ENCODE results near the gene DDN. TPM values are rescaled to one million over a fixed set of nuclear protein-coding genes. Genes with fewer than 3 reads are reported as not detected.

DDN gene
- total RNA-seq, 2 donors from 2014 or later, result 0.17 to 0.21 TPM

- no peaks in the 10 kb centered on the region for H3K9me3 ChIP-seq
- DNase-seq, result no peak
- H3K36me3 ChIP-seq, result no peaks in the 10 kb centered on the region
- H3K4me3 ChIP-seq, result no peak overlapping the region
- peaks cover 45% of the 10 kb centered on the region for H3K27me3 ChIP-seq
- no peak overlapping the region for H3K27ac ChIP-seq
- peaks cover 20% of the 10 kb centered on the region for H3K4me1 ChIP-seq
- no peak for TF ChIP-seq CTCF (IDR thresholded peaks at IDR 0.05)
- no peak overlapping the region for H3K9ac ChIP-seq (ENCODE audit: low read depth in 2 of 2, low read length in 2 of 2)
- intact Hi-C loops (cut with DNase I), result no loop called here
These were observed 29.9 kb downstream of the DDN start for GRCh38 chr12:48969160-48969771.

- Histone ChIP-seq H3K27ac (no peak overlapping the region), H3K4me3 (no peak overlapping the region), H3K27me3 (peaks cover 37% of the 10 kb centered on the region), H3K9me3 (no peaks in the 10 kb centered on the region), H3K9ac (ENCODE audit: low read depth in 2 of 2, low read length in 2 of 2) (no peak overlapping the region), H3K36me3 (no peaks in the 10 kb centered on the region), H3K4me1 (peaks cover 20% of the 10 kb centered on the region)
- no peak for TF ChIP-seq CTCF (IDR thresholded peaks at IDR 0.05)
- DNase-seq, result no peak
- intact Hi-C loops (cut with DNase I), result no loop called here
These were observed 30.7 kb downstream of the DDN start for GRCh38 chr12:48968467-48968866.

DNA sequence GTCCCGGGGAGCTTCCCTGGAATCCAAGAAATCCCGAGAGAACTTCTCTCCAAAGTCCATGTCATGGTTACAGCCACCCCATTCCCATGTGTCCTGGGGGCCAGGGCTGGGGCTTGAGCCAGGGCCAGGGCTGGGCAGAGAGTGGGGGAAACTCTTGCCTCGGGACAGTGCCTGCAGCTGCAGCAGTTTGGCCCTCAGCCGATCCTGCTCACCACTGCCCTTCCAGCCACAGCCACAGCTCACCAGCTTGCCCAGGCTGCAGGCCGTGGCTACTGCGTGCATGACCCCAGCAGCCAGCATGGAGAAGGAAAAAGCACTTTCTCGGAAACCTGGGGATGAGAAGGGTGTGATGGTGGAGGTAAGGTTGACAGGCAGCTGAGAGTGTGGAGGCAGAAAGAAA lies 31.2 kb downstream of the DDN start:
- DNase-seq, result no peak
- H3K9me3 ChIP-seq, result no peaks in the 10 kb centered on the region
- no peak overlapping the region for H3K9ac ChIP-seq (ENCODE audit: low read depth in 2 of 2, low read length in 2 of 2)
- H3K27ac ChIP-seq, result no peak overlapping the region
- H3K36me3 ChIP-seq, result no peaks in the 10 kb centered on the region
- no peak for TF ChIP-seq CTCF (IDR thresholded peaks at IDR 0.05)
- intact Hi-C loops (cut with DNase I), result no loop called here
- H3K4me3 ChIP-seq, result no peak overlapping the region
- H3K4me1 ChIP-seq, result peaks cover 20% of the 10 kb centered on the region
- H3K27me3 ChIP-seq, result peaks cover 33% of the 10 kb centered on the region

GRCh38 chr12:48966177-48966895 lies 32.8 kb downstream of the DDN start:
- Histone ChIP-seq H3K27ac (no peak overlapping the region), H3K4me3 (no peak overlapping the region), H3K4me1 (peaks cover 20% of the 10 kb centered on the region), H3K9ac (ENCODE audit: low read depth in 2 of 2, low read length in 2 of 2) (no peak overlapping the region), H3K27me3 (peaks cover 16% of the 10 kb centered on the region), H3K36me3 (no peaks in the 10 kb centered on the region), H3K9me3 (no peaks in the 10 kb centered on the region)
- no peak for TF ChIP-seq CTCF (IDR thresholded peaks at IDR 0.05)
- no peak for DNase-seq
- intact Hi-C loops (cut with DNase I), result no loop called here

DNA sequence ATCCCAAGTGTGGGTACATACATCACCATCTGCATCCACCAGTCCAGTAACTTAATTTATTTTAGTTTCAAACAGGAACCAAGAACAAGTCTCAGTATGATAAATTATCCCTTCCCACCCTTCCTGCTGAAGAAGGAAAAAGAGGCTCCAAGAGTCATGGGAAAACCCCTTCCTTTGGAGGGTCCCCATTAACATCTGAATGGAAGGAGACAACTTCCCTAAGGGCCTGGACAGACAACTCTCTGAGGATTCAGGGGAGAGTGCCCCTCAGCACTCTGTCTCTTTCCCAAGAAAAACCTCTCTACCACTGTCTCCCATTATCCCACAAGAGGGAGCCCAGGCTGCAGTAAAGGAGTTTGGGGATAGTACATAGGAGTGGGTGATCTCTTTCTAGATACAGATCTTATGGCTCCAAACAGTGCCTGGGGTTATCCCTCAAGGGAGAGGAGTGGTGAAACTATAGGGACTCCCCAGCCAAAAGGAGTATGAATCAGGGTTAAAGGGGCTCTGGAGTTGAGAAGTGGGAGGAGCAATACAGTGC lies 33.8 kb downstream of the DDN start:
- DNase-seq, result no peak
- intact Hi-C loops (cut with DNase I), result no loop called here
- H3K9me3 ChIP-seq, result no peaks in the 10 kb centered on the region
- H3K27ac ChIP-seq, result no peak overlapping the region
- H3K4me1 ChIP-seq, result peaks cover 15% of the 10 kb centered on the region
- no peak overlapping the region for H3K4me3 ChIP-seq
- no peaks in the 10 kb centered on the region for H3K36me3 ChIP-seq
- peaks cover 6% of the 10 kb centered on the region for H3K27me3 ChIP-seq
- no peak overlapping the region for H3K9ac ChIP-seq (ENCODE audit: low read depth in 2 of 2, low read length in 2 of 2)
- TF ChIP-seq CTCF (IDR thresholded peaks at IDR 0.05), result no peak
